COLO668 (cell line): Measurements from ENCODE around the gene CDC123.
"Not testable (repeated sequence)": the region's sequence is repeated elsewhere in the genome, so short reads cannot be mapped to it uniquely, and the experiment has no call there.

Source experiments
- DNase-seq: peaks from one replicate; lab custom pipeline; 2025; ENCODE audit not compliant: unreplicated experiment; lab: John Stamatoyannopoulos, UW

CDC123 gene

DNA sequence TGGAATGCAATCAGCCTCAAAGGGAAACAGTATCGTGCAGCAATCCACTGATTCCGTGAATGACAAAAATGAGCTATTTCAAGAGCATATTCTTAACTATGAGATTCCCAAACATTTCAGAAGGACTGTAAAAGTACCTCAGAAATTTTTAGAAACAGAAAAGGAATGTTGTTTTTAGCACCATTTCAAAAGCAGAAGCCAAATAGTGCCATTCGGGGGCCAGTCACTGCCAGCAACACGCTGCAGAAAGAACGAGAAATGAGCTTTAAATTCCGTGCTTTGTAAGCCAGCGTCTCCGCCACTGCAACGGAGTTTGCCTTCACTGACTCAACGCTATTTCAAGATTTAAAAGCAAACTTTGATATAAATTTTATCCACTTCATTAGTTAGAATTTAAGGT, 6.6 kb upstream of the CDC123 start:
- DNase-seq = no peak

DNA sequence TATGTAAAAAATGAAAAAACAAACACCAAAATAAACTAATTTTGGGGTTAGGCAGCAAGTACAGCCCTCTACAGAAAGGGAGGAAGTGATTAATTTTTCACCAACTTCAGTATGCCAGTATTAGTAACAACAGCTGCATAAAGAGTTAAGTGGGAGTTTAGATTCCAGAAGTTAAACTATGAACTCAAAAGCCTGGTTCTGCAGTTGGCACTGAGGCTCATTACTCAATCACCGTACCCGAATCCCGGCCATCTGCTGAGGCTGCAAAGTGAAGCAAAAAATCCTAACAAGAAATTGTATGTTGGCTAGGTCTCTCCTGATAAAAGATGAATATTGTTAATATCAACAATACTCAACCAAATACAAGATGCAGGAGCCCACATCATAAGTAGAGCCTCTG, 4.3 kb upstream of the CDC123 start:
- no peak for DNase-seq

DNA sequence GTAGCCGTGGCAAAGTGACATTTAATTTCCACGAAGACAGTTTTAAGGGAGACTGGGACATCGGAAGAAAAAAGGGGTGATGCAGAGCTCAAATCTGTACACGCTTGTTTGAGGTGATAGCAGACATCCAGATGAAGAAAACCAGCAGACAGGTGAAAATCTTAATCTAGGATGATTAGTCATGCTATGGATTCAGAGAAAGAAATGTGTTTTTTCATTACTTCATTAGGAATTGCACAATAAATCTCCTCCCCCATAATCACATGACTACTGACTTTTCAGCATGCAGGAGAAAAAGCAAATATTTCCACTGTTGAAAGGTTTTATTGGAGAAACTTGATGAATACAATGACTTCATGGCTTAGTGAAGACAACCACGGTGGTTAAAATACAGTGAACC, 2.8 kb upstream of the CDC123 start:
- DNase-seq = no peak

GRCh38 chr10:12194752-12195271, 1.2 kb upstream of the CDC123 start:
- DNase-seq = peak; percentile 28

GRCh38 chr10:12195281-12195602, 746 bp upstream of the CDC123 start:
- no peak for DNase-seq

DNA sequence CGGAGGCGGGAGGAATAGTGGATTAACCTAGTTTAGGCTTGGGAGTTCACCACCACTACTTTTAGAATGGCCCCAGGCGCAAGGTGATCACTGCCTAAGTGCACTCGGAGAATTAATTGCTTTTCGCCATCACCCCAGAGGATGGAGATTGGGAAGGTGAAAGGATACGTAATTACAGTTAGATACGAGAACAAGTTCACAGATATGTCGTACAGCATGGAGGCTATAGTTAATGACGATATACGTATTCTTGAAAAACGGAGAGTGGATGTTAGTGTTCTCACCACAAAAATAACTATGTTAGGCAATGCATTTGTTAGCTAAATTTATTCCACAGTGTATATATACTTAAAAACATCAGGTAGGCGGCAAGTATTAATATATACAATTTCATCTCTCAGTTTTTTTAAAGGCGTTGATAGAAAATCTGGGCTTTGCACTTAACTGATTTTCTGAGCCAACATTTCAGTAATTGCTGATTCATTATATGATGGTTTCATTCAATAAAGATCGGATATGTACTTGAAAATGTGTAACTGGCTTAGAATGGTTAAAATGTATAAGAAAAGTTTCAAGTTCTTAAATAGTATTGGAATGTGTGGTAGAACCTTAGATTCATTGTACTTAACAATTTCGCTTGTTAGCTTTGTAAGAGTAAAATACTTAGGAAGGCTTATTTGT, 683 bp downstream of the CDC123 start:
- no peak for DNase-seq

GRCh38 chr10:12198156-12198555, 2.2 kb downstream of the CDC123 start:
- DNase-seq = no peak

- no peak for DNase-seq
These were observed 4.9 kb downstream of the CDC123 start for GRCh38 chr10:12200850-12201249.

DNA sequence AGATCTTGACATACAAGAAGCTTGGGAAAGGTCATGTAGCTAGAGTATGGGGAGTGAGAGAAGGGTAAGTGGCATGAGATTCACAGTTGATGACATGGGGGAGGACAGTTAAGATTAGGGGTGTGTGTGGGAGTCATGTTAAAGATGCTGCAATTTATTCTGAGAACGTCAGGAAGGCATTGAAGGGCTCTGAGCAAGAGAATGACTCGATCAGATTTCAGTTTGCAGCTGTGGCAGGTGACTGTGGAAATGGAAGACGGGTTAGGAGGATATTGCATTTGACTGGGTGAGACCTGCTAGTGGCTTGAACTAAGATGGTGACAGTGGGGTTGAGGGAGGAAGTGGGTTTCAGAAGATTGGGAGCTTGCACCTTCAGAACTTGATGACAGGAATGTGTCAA, 5.6 kb downstream of the CDC123 start:
- DNase-seq = no peak

DNA sequence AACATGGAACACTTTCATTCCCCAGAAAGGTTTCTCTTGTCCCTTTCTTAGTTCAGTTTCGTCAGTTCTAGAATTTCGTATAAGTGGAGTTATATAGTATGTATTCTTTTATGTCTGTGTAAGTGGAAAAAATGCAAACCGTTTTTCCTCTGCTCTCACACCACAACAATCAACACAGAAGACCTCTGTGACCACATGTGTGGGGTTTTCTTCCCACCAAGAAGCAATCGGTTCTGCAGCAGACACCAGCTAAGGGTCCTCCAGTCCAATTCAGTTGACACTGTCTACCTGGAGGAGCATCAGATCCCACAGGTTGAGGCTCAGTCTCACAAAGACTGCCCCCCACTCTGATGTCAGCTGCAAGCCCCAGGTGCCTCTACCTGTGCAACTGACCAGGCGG, 6.2 kb downstream of the CDC123 start:
- no peak for DNase-seq

- no peak for DNase-seq
These were observed 9.1 kb downstream of the CDC123 start for GRCh38 chr10:12205082-12205481.

DNA sequence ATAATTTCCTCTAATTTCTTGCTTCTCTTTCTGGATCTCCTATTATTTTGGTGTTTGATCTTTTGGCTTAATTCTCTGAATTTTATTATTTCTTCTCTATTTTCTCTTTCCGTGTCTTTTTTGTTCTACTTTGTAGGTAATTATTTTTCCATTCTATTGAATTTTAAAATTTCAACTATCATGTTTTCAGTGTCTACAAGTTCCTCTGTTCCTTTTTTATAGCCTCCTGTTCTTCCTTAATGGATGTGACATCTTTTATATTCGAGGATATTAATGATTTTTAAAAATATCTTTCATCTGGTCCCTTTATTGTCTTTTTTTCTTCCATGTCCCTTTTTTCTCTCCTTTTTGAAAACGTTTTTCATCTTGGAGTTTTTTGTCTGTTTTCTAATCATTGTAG, 11.1 kb downstream of the CDC123 start:
- DNase-seq = no peak

- no peak for DNase-seq
These were observed 12.5 kb downstream of the CDC123 start for GRCh38 chr10:12208460-12208859.

DNA sequence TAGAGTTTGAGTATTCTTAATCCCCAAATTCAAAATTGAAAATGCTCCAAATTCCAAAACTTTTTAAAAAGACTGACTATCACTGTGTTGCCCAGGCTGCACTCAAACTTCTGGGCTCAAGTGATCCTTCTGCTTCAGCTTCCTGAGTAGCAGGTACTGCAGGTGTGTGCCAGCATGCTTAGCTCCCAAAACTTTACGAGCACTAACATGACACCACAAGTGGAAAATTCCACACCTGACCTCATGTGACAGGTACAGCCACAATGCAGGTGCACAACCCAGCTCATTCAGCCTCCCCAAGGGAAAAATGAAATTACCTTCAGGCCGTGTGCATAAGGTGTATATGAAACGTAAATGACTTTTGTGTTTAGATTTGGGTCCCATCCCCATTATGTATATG, 16.5 kb downstream of the CDC123 start:
- peak; percentile 24 for DNase-seq

- DNase-seq = no peak
These were observed 17.6 kb downstream of the CDC123 start for GRCh38 chr10:12213621-12214020.

DNA sequence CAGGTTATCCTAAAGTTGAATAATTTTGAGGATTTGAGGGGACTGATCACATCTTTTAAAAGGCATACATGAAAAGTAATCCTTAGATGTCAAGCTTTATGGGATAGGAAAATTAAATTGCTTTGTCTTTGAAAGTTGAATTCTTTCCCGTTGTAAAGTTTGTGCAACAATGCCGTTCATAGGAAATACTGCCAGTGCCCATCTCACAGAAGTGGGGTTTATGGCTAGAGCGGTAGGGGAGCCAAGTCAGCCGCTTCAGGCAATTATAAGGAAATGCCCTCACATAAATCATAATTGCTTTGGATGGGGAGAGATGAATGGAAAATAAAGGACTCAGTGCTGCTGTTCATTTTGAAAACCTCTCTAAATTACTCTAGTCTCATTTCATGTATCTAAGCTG, 18.1 kb downstream of the CDC123 start:
- no peak for DNase-seq

- peak; percentile 16 for DNase-seq
These were observed 18.8 kb downstream of the CDC123 start for GRCh38 chr10:12214763-12215218.

DNA sequence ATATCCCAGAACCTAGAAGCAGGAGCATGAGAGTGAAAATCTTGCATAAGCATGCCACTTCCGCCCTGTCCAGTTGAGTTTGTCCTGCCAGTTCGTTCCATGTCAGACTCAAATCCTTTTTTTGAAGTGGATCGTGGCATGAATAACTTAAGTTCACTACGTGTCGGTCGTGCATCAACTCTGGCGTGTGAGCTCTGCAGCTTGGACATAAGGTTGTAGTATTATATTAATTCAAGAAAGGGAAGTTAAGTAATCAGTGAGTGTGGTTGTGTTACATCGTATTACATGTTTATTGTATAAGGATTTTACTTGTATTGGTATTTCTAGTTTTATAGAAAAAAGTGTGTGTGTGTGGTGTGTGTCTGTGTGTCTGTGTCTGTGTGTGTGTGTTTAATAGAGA, 23.0 kb downstream of the CDC123 start:
- DNase-seq = no peak

- peak; percentile 12 for DNase-seq
These were observed 25.6 kb downstream of the CDC123 start for GRCh38 chr10:12221323-12222298.

GRCh38 chr10:12225444-12225843, 29.5 kb downstream of the CDC123 start:
- DNase-seq = no peak

- not testable (repeated sequence) for DNase-seq
These were observed 30.4 kb downstream of the CDC123 start for GRCh38 chr10:12226438-12226837.

GRCh38 chr10:12228851-12229250, 32.9 kb downstream of the CDC123 start:
- DNase-seq = no peak
